HFF-Myc (cell line): ENCODE measurements around the gene GLP2R.
A peak's percentile ranks its signal among the peaks of the same experiment; 100 is the strongest.

Source experiments
- DNase-seq: peaks from one replicate; pipeline ENCODE4 v3.0.0-alpha.2; 2011; ENCODE audit warnings: low read depth; ENCODE audit errors: extremely low read depth
- H3K4me3 ChIP-seq: replicated peaks from 2 replicates; pipeline ENCODE4 v1.5.1; 2011; ENCODE audit warnings: low read depth, mild to moderate bottlenecking, control low read depth, low read length
- CTCF ChIP-seq: IDR thresholded peaks from 2 replicates; pipeline ENCODE4 v1.5.1; 2012; ENCODE audit warnings: mild to moderate bottlenecking, low read depth, low read length, control low read depth; ENCODE audit errors: missing control alignments

The GLP2R gene

GRCh38 chr17:9900044-9900594 lies 74.4 kb downstream of the GLP2R start:
- no peak for TF ChIP-seq CTCF
- DNase-seq: no peak
- no peak overlapping the region for H3K4me3 ChIP-seq

DNA sequence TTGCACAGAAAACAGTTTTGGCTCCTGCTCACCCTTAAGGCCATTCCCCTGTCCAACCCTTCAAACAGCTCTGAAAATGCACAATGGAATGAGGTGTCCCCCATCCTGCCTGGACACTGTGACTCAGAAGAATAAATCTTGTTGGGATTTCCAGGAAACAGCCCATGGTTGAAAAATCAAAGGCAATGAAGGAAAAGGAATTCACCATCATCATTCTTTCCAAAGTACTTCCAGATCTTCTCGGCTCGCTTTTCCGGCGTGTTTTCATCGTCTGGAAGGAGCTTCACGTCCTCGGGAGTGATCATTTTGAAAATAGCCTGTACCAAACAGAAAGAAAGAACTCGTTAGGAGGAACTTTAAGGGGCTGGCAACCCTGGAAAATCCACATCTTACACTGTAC lies 75.1 kb downstream of the GLP2R start:
- no peak for DNase-seq
- H3K4me3 ChIP-seq: no peak overlapping the region
- no peak for TF ChIP-seq CTCF

DNA sequence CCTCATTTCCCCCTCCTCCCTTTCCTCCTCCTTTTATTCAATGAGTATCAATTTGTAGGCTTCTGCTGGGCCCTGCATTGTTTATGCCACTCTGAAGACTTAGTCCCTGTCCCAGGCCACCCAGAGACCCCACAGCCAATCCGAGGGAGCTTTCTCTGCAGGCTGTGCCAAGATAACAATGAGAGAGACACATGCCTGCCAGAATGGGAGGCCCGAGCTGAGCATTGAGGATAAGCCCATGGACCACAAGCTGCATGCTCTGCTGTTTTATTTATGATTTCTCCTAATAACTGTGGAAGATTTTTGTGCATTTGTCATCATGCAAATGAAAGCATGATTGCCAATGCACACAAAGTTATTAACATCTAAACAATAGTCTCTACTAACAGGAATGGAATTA lies 76.4 kb downstream of the GLP2R start:
- H3K4me3 ChIP-seq: no peak overlapping the region
- DNase-seq: no peak
- no peak for TF ChIP-seq CTCF

DNA sequence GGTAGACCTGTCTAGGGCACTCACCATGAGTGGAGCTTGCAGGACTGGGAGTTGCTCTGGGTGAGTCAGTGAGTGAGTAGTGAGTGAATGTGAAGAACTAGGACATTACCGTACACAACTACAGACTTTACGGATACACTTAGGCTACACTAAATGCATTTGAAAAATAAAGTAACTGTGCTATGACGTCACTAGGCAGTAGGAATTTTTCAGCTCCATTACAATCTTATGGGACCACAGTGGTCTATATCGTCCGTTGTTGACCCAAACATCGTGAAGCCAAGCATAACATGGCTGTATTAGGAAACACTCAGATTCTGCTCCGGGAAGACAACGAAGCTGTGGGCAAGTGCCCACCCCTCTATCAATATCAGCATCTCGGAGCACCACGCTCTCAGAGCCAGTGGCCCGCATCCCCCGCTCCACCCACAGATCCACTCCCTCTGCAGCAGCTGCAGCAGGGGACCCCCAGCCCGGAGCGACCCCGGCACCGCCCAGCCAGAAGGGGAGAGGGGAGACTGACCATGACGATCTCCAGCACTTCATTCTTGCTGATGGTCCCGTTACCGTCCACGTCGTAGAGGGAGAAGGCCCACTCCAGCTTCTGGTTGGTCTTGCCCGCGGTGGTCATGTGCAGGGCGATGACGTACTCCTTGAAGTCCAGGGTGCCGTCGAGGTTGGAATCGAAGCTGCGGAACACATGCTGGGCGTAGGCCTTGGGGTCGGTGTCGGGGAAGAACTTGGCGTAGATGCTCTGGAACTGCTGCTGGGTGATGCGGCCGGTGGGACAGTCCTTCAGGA lies 78.8 kb downstream of the GLP2R start:
- no peak for DNase-seq
- H3K4me3 ChIP-seq: no peak overlapping the region
- TF ChIP-seq CTCF: no peak

DNA sequence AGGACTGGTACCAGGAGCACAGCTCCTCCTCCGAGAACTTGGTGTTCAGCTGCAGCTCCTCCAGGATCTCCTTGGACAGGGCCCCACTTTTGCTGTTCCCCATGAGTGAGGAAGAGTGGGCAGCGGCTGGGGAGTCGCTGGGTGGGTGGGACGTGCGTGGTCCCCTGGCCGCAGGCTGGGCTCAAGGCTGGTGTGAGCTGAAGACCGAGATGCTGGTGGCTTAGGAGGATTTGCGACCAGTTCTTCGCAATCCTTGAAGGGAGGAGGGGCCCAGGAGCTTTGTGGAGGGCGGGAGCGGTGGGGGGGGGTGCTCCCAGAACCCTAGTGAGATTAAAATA lies 79.3 kb downstream of the GLP2R start, which contains the start of gene RCVRN:
TSS of gene RCVRN (minus strand) at position 194 of the 338 bp plus-strand sequence. CDS start at position 103, 91 bp downstream.
- DNase-seq: no peak
- TF ChIP-seq CTCF: no peak

DNA sequence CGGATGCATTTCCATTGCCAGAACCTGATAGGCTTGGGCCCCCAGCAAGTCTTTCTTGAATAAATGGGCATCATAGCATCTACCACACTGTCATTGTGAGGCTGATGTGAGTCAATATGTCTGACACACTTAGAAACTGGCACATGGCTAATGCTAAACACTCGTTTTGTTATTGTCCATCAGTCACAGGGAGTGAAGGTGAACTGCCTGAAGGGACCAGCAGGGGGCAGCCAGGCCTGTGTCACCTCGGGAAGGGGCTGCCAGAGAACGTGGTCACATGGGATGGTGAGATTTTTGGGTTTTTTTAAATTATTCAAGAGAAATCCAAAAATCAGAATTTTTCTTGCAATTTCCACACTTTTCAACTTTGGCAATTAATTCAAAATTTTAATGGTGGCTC lies 80.2 kb downstream of the GLP2R start:
- no peak overlapping the region for H3K4me3 ChIP-seq
- peak; percentile 72 for TF ChIP-seq CTCF
- DNase-seq: no peak

More for the DNA sequence above, 79.3 kb downstream of the GLP2R start, which contains the start of gene RCVRN:
- no peak within 1 kb of the TSS for H3K4me3 ChIP-seq

- no peak for TF ChIP-seq CTCF
Measured at GRCh38 chr17:9906616-9907015, 80.9 kb downstream of the GLP2R start.

More at GRCh38 chr17:9906616-9907015, 80.9 kb downstream of the GLP2R start:
- no peak overlapping the region for H3K4me3 ChIP-seq
- no peak for DNase-seq
